K562 (cell line): ENCODE data around the gene CENPC. TPM values are rescaled to one million over a fixed set of nuclear protein-coding genes. Genes with fewer than 3 reads are reported as not detected.
A peak's percentile ranks its signal among the peaks of the same experiment; 100 is the strongest.

Source experiments
- ATF7 ChIP-seq: fragments of 450-650 bp; IDR thresholded peaks from 2 replicates; pipeline ENCODE4 v1.7.1; 2014; ENCODE audit warnings: mild to moderate bottlenecking, moderate library complexity
- CAMTA2 ChIP-seq: fragments of 250-450 bp; sonication (Bioruptor Pico); conservative IDR thresholded peaks from 2 replicates; pipeline ENCODE4 v1.5.1; 2022
- EGR1 ChIP-seq: fragments of 450-650 bp; conservative IDR thresholded peaks from 2 replicates; pipeline ENCODE4 v1.6.1; 2017; ENCODE audit warnings: mild to moderate bottlenecking
- HDGF ChIP-seq: fragments of 450-650 bp; IDR thresholded peaks from 2 replicates; pipeline ENCODE4 v1.6.1; 2016
- HOMEZ ChIP-seq: fragments of 250-450 bp; sonication (Bioruptor Pico); IDR thresholded peaks from 2 replicates; pipeline ENCODE4 v1.4.0; 2020; ENCODE audit warnings: mild to moderate bottlenecking, moderate library complexity
- NCOR1 ChIP-seq: fragments of 450-650 bp; IDR thresholded peaks from 2 replicates; pipeline ENCODE4 v1.6.1; 2016; ENCODE audit warnings: mild to moderate bottlenecking, moderate library complexity
- PHF20 ChIP-seq: fragments of 450-650 bp; IDR thresholded peaks from 2 replicates; pipeline ENCODE4 v1.6.1; 2018; ENCODE audit not compliant: partially characterized antibody
- POLR2AphosphoS5 ChIP-seq: IDR thresholded peaks from 2 replicates; pipeline ENCODE4 v1.6.1; 2011; ENCODE audit warnings: mild to moderate bottlenecking, low read depth, low read length, moderate library complexity; ENCODE audit not compliant: control insufficient read depth, insufficient read depth
- PRMT5 ChIP-seq: sonication (generic); formaldehyde crosslinking; IDR thresholded peaks from 2 replicates; pipeline ENCODE4 v1.5.0; 2020; ENCODE audit warnings: missing genetic modification reagents
- RBM25 ChIP-seq: fragments of 200-400 bp; formaldehyde crosslinking; IDR thresholded peaks from 2 replicates; pipeline ENCODE4 v1.6.1; 2018; ENCODE audit warnings: low read length, low read depth, moderate library complexity; ENCODE audit not compliant: severe bottlenecking
- SIN3A ChIP-seq, 2 experiments: fragments of 150-350 bp in 1 of 2; IDR thresholded peaks; 2 replicates each; pipeline ENCODE4 v1.6.1; 2011 to 2016; ENCODE audit warnings: borderline replicate concordance in 2 of 2, low read depth in 2 of 2, low read length in 2 of 2, mild to moderate bottlenecking in 2 of 2, moderate library complexity in 2 of 2; ENCODE audit not compliant: control insufficient read depth in 1 of 2
- SMARCB1 ChIP-seq: IDR thresholded peaks from 2 replicates; pipeline ENCODE4 v1.6.1; 2011; ENCODE audit warnings: improper control_type of control experiment, low read depth; ENCODE audit not compliant: insufficient read length
- SPI1 ChIP-seq: IDR thresholded peaks from 2 replicates; pipeline ENCODE4 v1.6.1; 2011; ENCODE audit warnings: low read depth, low read length, control low read depth, borderline replicate concordance
- XRCC4 ChIP-seq: IDR thresholded peaks from one replicate; pipeline ENCODE4 v1.6.1; 2011; ENCODE audit not compliant: insufficient read depth, insufficient read length; ENCODE audit errors: extremely low read depth
- ZEB2 ChIP-seq: fragments of 450-650 bp; IDR thresholded peaks from 2 replicates; pipeline ENCODE4 v1.6.1; 2016
- ZFP1 ChIP-seq: fragments of 450-650 bp; formaldehyde crosslinking; IDR thresholded peaks from 2 replicates; pipeline ENCODE4 v1.4.0; 2020; ENCODE audit warnings: mild to moderate bottlenecking, mixed read lengths
- ZFX ChIP-seq: sonication (generic); formaldehyde crosslinking; IDR thresholded peaks from 2 replicates; pipeline ENCODE4 v1.8.0; 2022; ENCODE audit warnings: mild to moderate bottlenecking, missing genetic modification reagents, moderate library complexity
- ZNF174 ChIP-seq: fragments of 250-450 bp; sonication (Bioruptor Pico); IDR thresholded peaks from 2 replicates; pipeline ENCODE4 v1.4.0; 2020; ENCODE audit warnings: mild to moderate bottlenecking
- ZNF280B ChIP-seq: fragments of 250-450 bp; sonication (Bioruptor Pico); IDR thresholded peaks from 2 replicates; pipeline ENCODE4 v1.5.1; 2021; ENCODE audit warnings: mild to moderate bottlenecking
- ZNF347 ChIP-seq: fragments of 450-650 bp; formaldehyde crosslinking; IDR thresholded peaks from 2 replicates; pipeline ENCODE4 v1.4.0; 2020; ENCODE audit warnings: low read depth, mild to moderate bottlenecking, moderate library complexity
- ZNF431 ChIP-seq: sonication (generic); formaldehyde crosslinking; IDR thresholded peaks from 2 replicates; pipeline ENCODE4 v1.8.0; 2022; ENCODE audit warnings: mild to moderate bottlenecking, missing genetic modification reagents
- ZNF592 ChIP-seq: fragments of 450-650 bp; IDR thresholded peaks from 2 replicates; pipeline ENCODE4 v1.6.1; 2017; ENCODE audit warnings: antibody characterized with exemption, mild to moderate bottlenecking
- ZNF696 ChIP-seq: fragments of 250-450 bp; sonication (Bioruptor Pico); conservative IDR thresholded peaks from 2 replicates; pipeline ENCODE4 v1.4.0; 2020; ENCODE audit warnings: mild to moderate bottlenecking, moderate library complexity
- ZNF717 ChIP-seq: fragments of 250-450 bp; sonication (Bioruptor Pico); IDR thresholded peaks from 2 replicates; pipeline ENCODE4 v1.5.0; 2021
- polyA plus RNA-seq, 8 experiments: library from polyadenylated mRNA; depleted of rRNA in 4 of 8; stranded (reverse) in 5 of 8; unstranded in 3 of 8; fragments of >200 nt; fragmentation: Nextera tagmentation in 2 of 8; fragmentation: Illumina TruSeq in 1 of 8; extraction: Ambion mirVana in 2 of 8; extraction: Trizol in 1 of 8; gene quantifications; 2 replicates each; pipeline versions ENCODE4 v1.2.1 to v1.2.3, GENCODE V29; 2011 to 2014; ENCODE audit warnings: inconsistent platforms in 1 of 8, missing spikeins in 1 of 8
- total RNA-seq, 7 experiments: library from RNA; depleted of rRNA in 6 of 7; stranded (reverse); fragments of >200 nt in 6 of 7; fragmentation: Illumina TruSeq in 2 of 7; extraction: Trizol in 2 of 7; gene quantifications; 2 replicates each; pipeline versions ENCODE4 v1.2.1 to v1.2.3, GENCODE V29; 2011 to 2021; ENCODE audit warnings: low replicate concordance in 1 of 7

CENPC gene
- total and polyA plus RNA-seq, 9 of the 15 experiments (the other 6 are each of a cell fraction or from before 2014, with no cell fraction given): 18.1 to 48.5 (median 30.8) TPM

- TF ChIP-seq CAMTA2 (CRISPR knock-in tag) (no peak), ZEB2 (no peak), SIN3A (IDR thresholded peaks at IDR 0.05; ENCODE audit: borderline replicate concordance in 2 of 2, control insufficient read depth in 1 of 2, low read depth in 2 of 2, low read length in 2 of 2) (peak in 1 of 2 experiments; percentile 74; a peak in 2 of 4 replicates), PRMT5 (CRISPR knock-in tag) (no peak), ATF7 (peak; percentile 68), ZNF347 (CRISPR knock-in tag) (no peak), NCOR1 (no peak), ZFP1 (no peak), ZNF717 (CRISPR knock-in tag) (no peak), ZNF592 (no peak), ZFX (peak; percentile 96), RBM25 (no peak), ZNF431 (CRISPR knock-in tag) (no peak), HOMEZ (CRISPR knock-in tag) (no peak), SMARCB1 (no peak), PHF20 (peak; percentile 69), ZNF696 (no peak), EGR1 (peak; percentile 79), HDGF (no peak), POLR2AphosphoS5 (peak; percentile 96), ZNF174 (no peak), ZNF280B (CRISPR knock-in tag) (no peak), XRCC4 (no peak), SPI1 (no peak)
Observed at GRCh38 chr4:67545199-67546003, at the start of gene CENPC (continued).
